ENCODE results near the gene MYT1. TPM values are rescaled to one million over a fixed set of nuclear protein-coding genes. Genes with fewer than 3 reads are reported as not detected.

MYT1 gene
- total and polyA plus RNA-seq, 2 of the 13 experiments (the other 11 are each of a cell fraction or from before 2014, with no cell fraction given), result 0.58 to 2.5 TPM

DNA sequence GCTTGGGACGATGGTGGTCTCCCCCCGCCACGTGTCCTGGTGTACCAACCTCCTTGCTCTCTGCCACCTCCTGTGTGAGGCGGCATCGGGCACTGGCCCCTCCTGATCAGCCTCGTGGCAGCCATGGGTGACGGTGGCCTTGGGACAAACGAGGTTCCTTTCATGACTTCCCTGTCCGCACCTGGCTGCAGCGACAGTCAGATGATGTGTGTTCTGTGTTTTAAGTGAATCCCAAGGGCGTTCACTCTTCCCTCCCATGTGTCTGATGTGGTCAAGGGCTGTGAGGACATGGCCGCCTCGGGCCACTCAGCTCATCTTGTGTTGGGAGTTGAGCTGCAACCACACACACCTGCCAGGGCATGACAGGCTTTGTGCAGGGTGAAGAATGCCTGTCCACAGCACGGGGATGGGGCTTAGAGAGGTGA is 60.9 kb downstream of the MYT1 start:
- no TSS peak for BruUV-seq (replicated peaks)
- in situ Hi-C loops (cut with HindIII; ENCODE audit: extremely low pct_ligation_motif_present, low pct_unique_long_range_greater_than_20kb), result no loop called here
- CTCF ChIA-PET (ENCODE audit: low intra/inter-chr PET ratio, low total read pairs), result interaction anchor here (4.2 kb wide), 1 partner anchor 60 kb away, joined by 34 read pairs; no protein-coding TSS in a partner anchor

DNA sequence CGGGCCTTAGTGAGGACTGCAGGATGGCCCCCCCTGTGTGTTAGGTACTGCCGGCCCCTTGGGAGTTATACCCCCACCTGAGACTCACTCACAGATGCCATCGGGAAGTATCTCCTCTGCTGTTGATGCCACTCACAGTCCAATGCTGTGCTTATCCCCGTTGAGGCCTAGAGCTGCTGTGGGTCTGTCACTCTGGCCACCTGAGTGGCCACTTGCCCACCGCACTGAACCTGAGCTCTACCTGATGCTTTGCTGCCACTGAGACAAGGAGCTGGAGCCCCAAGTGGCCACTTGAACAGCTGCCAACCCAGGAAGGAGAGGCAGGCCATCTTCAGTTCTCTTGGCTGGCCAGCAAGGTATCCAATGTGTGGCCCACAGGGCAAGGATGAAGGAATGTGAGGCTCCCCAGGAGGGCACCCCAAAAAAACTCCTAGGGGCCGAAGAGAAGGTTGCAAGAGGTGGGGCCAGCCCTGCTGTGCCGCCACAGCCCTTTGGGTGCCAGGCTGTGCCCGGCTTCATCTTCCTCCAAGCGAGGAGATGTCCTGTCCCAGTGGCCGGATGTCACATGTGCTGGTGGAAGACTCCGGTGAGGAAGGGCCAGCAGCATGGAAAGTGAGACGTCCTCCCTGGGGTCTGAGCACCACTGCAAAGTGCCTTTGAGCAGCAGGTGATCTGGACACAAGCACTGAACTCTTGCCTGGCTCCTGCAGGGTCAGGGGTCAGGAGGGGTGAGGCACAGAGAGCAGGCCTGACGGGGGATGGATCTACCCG is 61.8 kb downstream of the MYT1 start:
- Histone ChIP-seq H3K27me3 (ENCODE audit: control insufficient read depth in 1 of 2, insufficient read depth in 2 of 2, low read length in 2 of 2) (peaks cover 18 to 81% of the 10 kb centered on the region in 2 experiments), H2AFZ (ENCODE audit: low read length) (no peak overlapping the region), H3K36me3 (replicated peaks in 1 of 2; ENCODE audit: control insufficient read depth in 1 of 2, insufficient read depth in 2 of 2, low read length in 2 of 2) (no peaks in the 10 kb centered on the region), H3K4me1 (ENCODE audit: insufficient read depth, low read length) (peaks cover 35% of the 10 kb centered on the region), H3K9me3 (ENCODE audit: low read length) (no peaks in the 10 kb centered on the region), H4K20me1 (ENCODE audit: insufficient read depth, low read length) (no peaks in the 10 kb centered on the region), H3K27ac (ENCODE audit: extremely low read length, insufficient read depth, low read length) (no peak overlapping the region), H3K79me2 (ENCODE audit: insufficient read depth, low read length) (no peaks in the 10 kb centered on the region), H3K4me2 (ENCODE audit: low read depth, low read length) (no peak overlapping the region), H3K4me3 (replicated peaks in 1 of 3; ENCODE audit: insufficient read depth in 1 of 3, low read depth in 2 of 3, low read length in 3 of 3) (no peak overlapping the region), H3K9ac (ENCODE audit: insufficient read depth, low read depth, low read length) (no peak overlapping the region)
- TF ChIP-seq PITX1 (CRISPR knock-in tag; IDR thresholded peaks at IDR 0.05), result 0 out of 2 replicates have a peak, but pooled peaks have one; percentile 3
- peak; percentile 43; the same call in 1 of the 2 replicates for TF ChIP-seq ZNF674 (CRISPR knock-in tag; IDR thresholded peaks at IDR 0.05; ENCODE audit: low read depth)
- 0 out of 2 replicates have a peak, but pooled peaks have one; percentile 46 for TF ChIP-seq ZNF788 (CRISPR knock-in tag; IDR thresholded peaks at IDR 0.05; ENCODE audit: borderline replicate concordance)
- TF ChIP-seq ZNF768 (CRISPR knock-in tag; IDR thresholded peaks at IDR 0.05), result peak; percentile 32; the same call in 1 of the 2 replicates
- peak; percentile 90 for TF ChIP-seq ZSCAN25 (CRISPR knock-in tag; IDR thresholded peaks at IDR 0.05)
- no peak for TF ChIP-seq ZNF749 (CRISPR knock-in tag; IDR thresholded peaks at IDR 0.05; ENCODE audit: borderline replicate concordance)
- TF ChIP-seq EED (CRISPR knock-in tag; IDR thresholded peaks at IDR 0.05), result peak; percentile 72; the same call in 1 of the 2 replicates
- TF ChIP-seq FOXA3 (CRISPR knock-in tag; IDR thresholded peaks at IDR 0.05), result no peak
- POLR2A ChIA-PET, result interaction anchor here (1.9 kb wide), 1 partner anchor 11 kb away, joined by 4 read pairs; no protein-coding TSS in a partner anchor
- CTCF ChIA-PET (ENCODE audit: low intra/inter-chr PET ratio, low total read pairs), result no interaction called here
- no TSS peak for BruUV-seq (replicated peaks)
- DNase-seq (ENCODE audit: low spot score), result no peak
- no peak for ATAC-seq
- WGBS (ENCODE audit: low lambda C conversion rate), result 43% methylated on average over 14 of the region's 14 CpGs
- in situ Hi-C loops (cut with HindIII; ENCODE audit: extremely low pct_ligation_motif_present, low pct_unique_long_range_greater_than_20kb) (no loop called here), intact Hi-C loops (cut with micrococcal nuclease; ENCODE audit: unreplicated experiment) (no loop called here)
- no peak for FAIRE-seq

More for the DNA sequence above, 60.9 kb downstream of the MYT1 start:
- Histone ChIP-seq H3K79me2 (ENCODE audit: insufficient read depth, low read length) (no peaks in the 10 kb centered on the region), H3K27ac (ENCODE audit: extremely low read length, insufficient read depth, low read length) (no peak overlapping the region), H3K4me2 (ENCODE audit: low read depth, low read length) (no peak overlapping the region), H3K4me1 (ENCODE audit: insufficient read depth, low read length) (peaks cover 44% of the 10 kb centered on the region), H2AFZ (ENCODE audit: low read length) (no peak overlapping the region), H3K4me3 (replicated peaks in 1 of 3; ENCODE audit: insufficient read depth in 1 of 3, low read depth in 2 of 3, low read length in 3 of 3) (no peak overlapping the region), H4K20me1 (ENCODE audit: insufficient read depth, low read length) (no peaks in the 10 kb centered on the region), H3K9me3 (ENCODE audit: low read length) (no peaks in the 10 kb centered on the region), H3K36me3 (replicated peaks in 1 of 2; ENCODE audit: control insufficient read depth in 1 of 2, insufficient read depth in 2 of 2, low read length in 2 of 2) (no peaks in the 10 kb centered on the region), H3K9ac (ENCODE audit: insufficient read depth, low read depth, low read length) (no peak overlapping the region), H3K27me3 (ENCODE audit: control insufficient read depth in 1 of 2, insufficient read depth in 2 of 2, low read length in 2 of 2) (peaks cover 23 to 85% of the 10 kb centered on the region in 2 experiments)
- ATAC-seq, result no peak
- intact Hi-C loops (cut with micrococcal nuclease; ENCODE audit: unreplicated experiment), result no loop called here
- DNase-seq (ENCODE audit: low spot score), result no peak
- POLR2A ChIA-PET, result interaction anchor here (5.1 kb wide), 1 partner anchor 29 kb away, joined by 47 read pairs; the partner anchor contains the start of gene PCMTD2
- FAIRE-seq, result no peak
- WGBS (ENCODE audit: low lambda C conversion rate), result 63% methylated on average over 14 of the region's 14 CpGs
- TF ChIP-seq ZBTB7B (CRISPR knock-in tag; IDR thresholded peaks at IDR 0.05) (no peak), CEBPG (CRISPR knock-in tag; IDR thresholded peaks at IDR 0.05) (no peak), NRL (CRISPR knock-in tag; IDR thresholded peaks at IDR 0.05; ENCODE audit: borderline replicate concordance) (peak; percentile 16; the same call in 1 of the 2 replicates)

Data from HepG2 (cell line).